HEK293 (cell line): Measurements from ENCODE around the gene DEFB121.

Experiments used
- CTCF ChIA-PET: fragments of 350-600 bp; formaldehyde crosslinking; extraction: SDS; loops from one replicate; lab custom pipeline; 2021; ENCODE audit warnings: antibody characterized with exemption; lab: Yijun Ruan, JAX
- POLR2A ChIA-PET: fragments of 300-600 bp; formaldehyde crosslinking; extraction: SDS; loops from one replicate; lab custom pipeline; 2020; ENCODE audit warnings: antibody characterized with exemption, inconsistent platforms; lab: Yijun Ruan, JAX
- H3K27ac ChIP-seq: fragments of 200-500 bp; sonication (Bioruptor generic); 2 replicates; pipeline ENCODE4 v1.5.1; 2014; ENCODE audit warnings: low read depth, low read length, control low read depth, inconsistent platforms; ENCODE audit errors: extremely low read depth
- H3K36me3 ChIP-seq, 2 experiments: fragments of 200-500 bp in 1 of 2; sonication (Bioruptor generic) in 1 of 2; 1 replicate in 1 of 2; 2 replicates in 1 of 2; pipeline ENCODE4 v1.5.1; 2014 to 2017; ENCODE audit warnings: inconsistent platforms in 2 of 2, low read length in 2 of 2; ENCODE audit not compliant: control insufficient read depth in 2 of 2, insufficient read depth in 1 of 2
- H3K4me1 ChIP-seq: fragments of 200-500 bp; sonication (Bioruptor generic); 2 replicates; pipeline ENCODE4 v1.5.1; 2014; ENCODE audit warnings: mild to moderate bottlenecking, low read length, inconsistent platforms; ENCODE audit not compliant: control insufficient read depth, insufficient read depth
- H3K4me3 ChIP-seq: 2 replicates; pipeline ENCODE4 v1.5.1; 2011; ENCODE audit warnings: low read depth, mild to moderate bottlenecking, control low read depth, low read length, moderate library complexity
- H3K9me3 ChIP-seq: fragments of 200-500 bp; sonication (Bioruptor generic); 2 replicates; pipeline ENCODE4 v1.5.1; 2014; ENCODE audit warnings: low read depth, low read length, inconsistent platforms; ENCODE audit not compliant: control insufficient read depth, insufficient read depth
- GFI1B ChIP-seq: fragments of 450-650 bp; formaldehyde crosslinking; IDR thresholded peaks from 2 replicates; pipeline ENCODE4 v1.5.1; 2016; ENCODE audit warnings: missing biosample characterization, missing genetic modification characterization
- HOXA7 ChIP-seq: sonication (generic); formaldehyde crosslinking; IDR thresholded peaks from 2 replicates; pipeline ENCODE4 v1.8.1; 2022; ENCODE audit warnings: missing genetic modification reagents, borderline replicate concordance
- KLF1 ChIP-seq: fragments of 450-650 bp; formaldehyde crosslinking; IDR thresholded peaks from 2 replicates; pipeline ENCODE4 v1.5.1; 2016; ENCODE audit warnings: missing biosample characterization, missing genetic modification characterization
- ZBTB17 ChIP-seq: fragments of 450-650 bp; formaldehyde crosslinking; IDR thresholded peaks from 2 replicates; pipeline ENCODE4 v1.5.1; 2016; ENCODE audit warnings: missing biosample characterization, missing genetic modification characterization
- ZBTB21 ChIP-seq: fragments of 450-650 bp; formaldehyde crosslinking; IDR thresholded peaks from 2 replicates; pipeline ENCODE4 v1.5.1; 2017; ENCODE audit warnings: missing biosample characterization, missing genetic modification characterization
- ZBTB48 ChIP-seq: fragments of 450-650 bp; formaldehyde crosslinking; IDR thresholded peaks from 2 replicates; pipeline ENCODE4 v1.5.1; 2016; ENCODE audit warnings: missing biosample characterization, missing genetic modification characterization
- ZBTB7A ChIP-seq: fragments of 450-650 bp; formaldehyde crosslinking; IDR thresholded peaks from 2 replicates; pipeline ENCODE4 v1.5.1; 2016; ENCODE audit warnings: low read depth, missing biosample characterization, missing genetic modification characterization
- ZNF10 ChIP-seq: fragments of 450-650 bp; formaldehyde crosslinking; IDR thresholded peaks from 2 replicates; pipeline ENCODE4 v1.5.1; 2017; ENCODE audit warnings: missing biosample characterization, missing genetic modification characterization
- ZNF133 ChIP-seq: fragments of 450-650 bp; formaldehyde crosslinking; IDR thresholded peaks from 2 replicates; pipeline ENCODE4 v1.5.1; 2016; ENCODE audit warnings: missing biosample characterization, missing genetic modification characterization
- ZNF138 ChIP-seq: fragments of 450-650 bp; formaldehyde crosslinking; IDR thresholded peaks from 2 replicates; pipeline ENCODE4 v1.5.1; 2016; ENCODE audit warnings: missing biosample characterization, missing genetic modification characterization, borderline replicate concordance
- ZNF223 ChIP-seq: fragments of 450-650 bp; formaldehyde crosslinking; IDR thresholded peaks from 2 replicates; pipeline ENCODE4 v1.5.1; 2016; ENCODE audit warnings: missing biosample characterization, missing genetic modification characterization
- ZNF292 ChIP-seq: fragments of 450-650 bp; formaldehyde crosslinking; IDR thresholded peaks from 2 replicates; pipeline ENCODE4 v1.5.1; 2016; ENCODE audit warnings: low read depth, missing biosample characterization, missing genetic modification characterization, borderline replicate concordance
- ZNF302 ChIP-seq: fragments of 450-650 bp; formaldehyde crosslinking; IDR thresholded peaks from 2 replicates; pipeline ENCODE4 v1.5.1; 2016; ENCODE audit warnings: missing biosample characterization, missing genetic modification characterization, low read depth
- ZNF37A ChIP-seq: fragments of 450-650 bp; IDR thresholded peaks from 2 replicates; pipeline ENCODE4 v1.5.1; 2018; ENCODE audit warnings: missing biosample characterization, missing genetic modification characterization
- ZNF555 ChIP-seq: fragments of 450-650 bp; formaldehyde crosslinking; conservative IDR thresholded peaks from 2 replicates; pipeline ENCODE4 v1.5.1; 2017; ENCODE audit warnings: missing biosample characterization, mild to moderate bottlenecking, missing genetic modification characterization, inconsistent platforms
- ZNF600 ChIP-seq: fragments of 450-650 bp; formaldehyde crosslinking; IDR thresholded peaks from 2 replicates; pipeline ENCODE4 v1.5.1; 2016; ENCODE audit warnings: missing biosample characterization, missing genetic modification characterization
- ZNF629 ChIP-seq: fragments of 450-650 bp; formaldehyde crosslinking; IDR thresholded peaks from 2 replicates; pipeline ENCODE4 v1.5.1; 2017; ENCODE audit warnings: missing biosample characterization, missing genetic modification characterization
- ZNF654 ChIP-seq: fragments of 450-650 bp; formaldehyde crosslinking; IDR thresholded peaks from 2 replicates; pipeline ENCODE4 v1.5.1; 2016; ENCODE audit warnings: low read depth, missing biosample characterization, missing genetic modification characterization
- ZNF677 ChIP-seq: fragments of 450-650 bp; IDR thresholded peaks from 2 replicates; pipeline ENCODE4 v1.5.0; 2018; ENCODE audit warnings: missing biosample characterization, mild to moderate bottlenecking, missing genetic modification characterization, moderate library complexity
- ZNF701 ChIP-seq: fragments of 450-650 bp; formaldehyde crosslinking; IDR thresholded peaks from 2 replicates; pipeline ENCODE4 v1.5.1; 2016; ENCODE audit warnings: missing biosample characterization, missing genetic modification characterization
- ZNF707 ChIP-seq: fragments of 450-650 bp; formaldehyde crosslinking; IDR thresholded peaks from 2 replicates; pipeline ENCODE4 v1.5.1; 2016; ENCODE audit warnings: missing biosample characterization, missing genetic modification characterization
- ZNF76 ChIP-seq: fragments of 450-650 bp; formaldehyde crosslinking; IDR thresholded peaks from 2 replicates; pipeline ENCODE4; 2016; ENCODE audit warnings: low read depth, missing biosample characterization, missing genetic modification characterization, borderline replicate concordance
- ZNF768 ChIP-seq: fragments of 450-650 bp; formaldehyde crosslinking; IDR thresholded peaks from 2 replicates; pipeline ENCODE4 v1.5.1; 2018; ENCODE audit warnings: missing biosample characterization, mild to moderate bottlenecking, missing genetic modification characterization
- ZNF777 ChIP-seq: fragments of 450-650 bp; formaldehyde crosslinking; IDR thresholded peaks from 2 replicates; pipeline ENCODE4 v1.5.1; 2017; ENCODE audit warnings: missing biosample characterization, missing genetic modification characterization, borderline replicate concordance
- TF ChIP-seq, protein P1 (sequence below): fragments of 450-650 bp; formaldehyde crosslinking; IDR thresholded peaks from 2 replicates; pipeline ENCODE4 v1.5.0; 2017; ENCODE audit warnings: missing biosample characterization, missing genetic modification characterization, borderline replicate concordance
- TF ChIP-seq, protein P2 (sequence below): fragments of 450-650 bp; formaldehyde crosslinking; IDR thresholded peaks from 2 replicates; pipeline ENCODE4 v1.5.1; 2016; ENCODE audit warnings: missing biosample characterization, missing genetic modification characterization
- TF ChIP-seq, protein P3 (sequence below): fragments of 450-650 bp; formaldehyde crosslinking; IDR thresholded peaks from 2 replicates; pipeline ENCODE4 v1.5.1; 2016; ENCODE audit warnings: missing biosample characterization, missing genetic modification characterization
- TF ChIP-seq, protein P4 (sequence below): fragments of 450-650 bp; formaldehyde crosslinking; conservative IDR thresholded peaks from 2 replicates; pipeline ENCODE4 v1.5.1; 2016; ENCODE audit warnings: low read depth, missing biosample characterization, missing genetic modification characterization

Gene DEFB121

DNA sequence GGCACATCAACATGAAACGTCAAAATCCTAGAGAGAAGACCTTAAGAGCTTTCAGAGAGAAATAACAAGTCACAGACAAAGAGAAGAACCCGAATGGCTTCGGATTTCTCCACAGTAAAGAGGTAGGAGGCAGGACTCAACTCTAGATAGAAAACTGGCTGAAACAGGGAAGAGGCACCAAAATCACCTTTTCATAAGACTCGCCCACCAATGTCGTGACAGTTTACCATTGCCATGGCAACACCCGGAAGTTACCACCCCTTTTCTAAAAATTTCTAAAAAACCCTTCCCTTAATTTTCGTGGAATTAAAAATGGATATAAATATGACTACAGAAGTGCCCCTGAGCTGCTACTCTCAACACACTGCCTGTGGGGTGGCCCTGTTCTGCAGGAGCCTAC lies 12.3 kb upstream of the DEFB121 start:
- no peak for TF ChIP-seq ZNF138 (tag by site-specific recombination)
- no peak for TF ChIP-seq ZNF629
- no peak for TF ChIP-seq KLF1 (tag by site-specific recombination)
- no peak for TF ChIP-seq ZNF707 (tag by site-specific recombination)
- no peak for TF ChIP-seq ZNF302 (tag by site-specific recombination)
- no peak for TF ChIP-seq ZBTB21 (tag by site-specific recombination)
- TF ChIP-seq ZNF677 (tag by site-specific recombination): no peak
- no peak for TF ChIP-seq ZBTB48 (tag by site-specific recombination)
- TF ChIP-seq ZBTB17 (tag by site-specific recombination): no peak
- TF ChIP-seq, protein P1, sequence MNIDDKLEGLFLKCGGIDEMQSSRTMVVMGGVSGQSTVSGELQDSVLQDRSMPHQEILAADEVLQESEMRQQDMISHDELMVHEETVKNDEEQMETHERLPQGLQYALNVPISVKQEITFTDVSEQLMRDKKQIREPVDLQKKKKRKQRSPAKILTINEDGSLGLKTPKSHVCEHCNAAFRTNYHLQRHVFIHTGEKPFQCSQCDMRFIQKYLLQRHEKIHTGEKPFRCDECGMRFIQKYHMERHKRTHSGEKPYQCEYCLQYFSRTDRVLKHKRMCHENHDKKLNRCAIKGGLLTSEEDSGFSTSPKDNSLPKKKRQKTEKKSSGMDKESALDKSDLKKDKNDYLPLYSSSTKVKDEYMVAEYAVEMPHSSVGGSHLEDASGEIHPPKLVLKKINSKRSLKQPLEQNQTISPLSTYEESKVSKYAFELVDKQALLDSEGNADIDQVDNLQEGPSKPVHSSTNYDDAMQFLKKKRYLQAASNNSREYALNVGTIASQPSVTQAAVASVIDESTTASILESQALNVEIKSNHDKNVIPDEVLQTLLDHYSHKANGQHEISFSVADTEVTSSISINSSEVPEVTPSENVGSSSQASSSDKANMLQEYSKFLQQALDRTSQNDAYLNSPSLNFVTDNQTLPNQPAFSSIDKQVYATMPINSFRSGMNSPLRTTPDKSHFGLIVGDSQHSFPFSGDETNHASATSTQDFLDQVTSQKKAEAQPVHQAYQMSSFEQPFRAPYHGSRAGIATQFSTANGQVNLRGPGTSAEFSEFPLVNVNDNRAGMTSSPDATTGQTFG (tag by site-specific recombination): no peak
- no peak for TF ChIP-seq ZNF600 (tag by site-specific recombination)
- TF ChIP-seq ZBTB7A (tag by site-specific recombination): no peak
- TF ChIP-seq ZNF777: no peak
- no peak for TF ChIP-seq ZNF701 (tag by site-specific recombination)
- no peak for TF ChIP-seq ZNF37A
- TF ChIP-seq, protein P2, sequence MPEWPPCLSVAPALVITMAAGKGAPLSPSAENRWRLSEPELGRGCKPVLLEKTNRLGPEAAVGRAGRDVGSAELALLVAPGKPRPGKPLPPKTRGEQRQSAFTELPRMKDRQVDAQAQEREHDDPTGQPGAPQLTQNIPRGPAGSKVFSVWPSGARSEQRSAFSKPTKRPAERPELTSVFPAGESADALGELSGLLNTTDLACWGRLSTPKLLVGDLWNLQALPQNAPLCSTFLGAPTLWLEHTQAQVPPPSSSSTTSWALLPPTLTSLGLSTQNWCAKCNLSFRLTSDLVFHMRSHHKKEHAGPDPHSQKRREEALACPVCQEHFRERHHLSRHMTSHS (tag by site-specific recombination): no peak
- TF ChIP-seq HOXA7 (CRISPR knock-in tag): no peak
- TF ChIP-seq, protein P3, sequence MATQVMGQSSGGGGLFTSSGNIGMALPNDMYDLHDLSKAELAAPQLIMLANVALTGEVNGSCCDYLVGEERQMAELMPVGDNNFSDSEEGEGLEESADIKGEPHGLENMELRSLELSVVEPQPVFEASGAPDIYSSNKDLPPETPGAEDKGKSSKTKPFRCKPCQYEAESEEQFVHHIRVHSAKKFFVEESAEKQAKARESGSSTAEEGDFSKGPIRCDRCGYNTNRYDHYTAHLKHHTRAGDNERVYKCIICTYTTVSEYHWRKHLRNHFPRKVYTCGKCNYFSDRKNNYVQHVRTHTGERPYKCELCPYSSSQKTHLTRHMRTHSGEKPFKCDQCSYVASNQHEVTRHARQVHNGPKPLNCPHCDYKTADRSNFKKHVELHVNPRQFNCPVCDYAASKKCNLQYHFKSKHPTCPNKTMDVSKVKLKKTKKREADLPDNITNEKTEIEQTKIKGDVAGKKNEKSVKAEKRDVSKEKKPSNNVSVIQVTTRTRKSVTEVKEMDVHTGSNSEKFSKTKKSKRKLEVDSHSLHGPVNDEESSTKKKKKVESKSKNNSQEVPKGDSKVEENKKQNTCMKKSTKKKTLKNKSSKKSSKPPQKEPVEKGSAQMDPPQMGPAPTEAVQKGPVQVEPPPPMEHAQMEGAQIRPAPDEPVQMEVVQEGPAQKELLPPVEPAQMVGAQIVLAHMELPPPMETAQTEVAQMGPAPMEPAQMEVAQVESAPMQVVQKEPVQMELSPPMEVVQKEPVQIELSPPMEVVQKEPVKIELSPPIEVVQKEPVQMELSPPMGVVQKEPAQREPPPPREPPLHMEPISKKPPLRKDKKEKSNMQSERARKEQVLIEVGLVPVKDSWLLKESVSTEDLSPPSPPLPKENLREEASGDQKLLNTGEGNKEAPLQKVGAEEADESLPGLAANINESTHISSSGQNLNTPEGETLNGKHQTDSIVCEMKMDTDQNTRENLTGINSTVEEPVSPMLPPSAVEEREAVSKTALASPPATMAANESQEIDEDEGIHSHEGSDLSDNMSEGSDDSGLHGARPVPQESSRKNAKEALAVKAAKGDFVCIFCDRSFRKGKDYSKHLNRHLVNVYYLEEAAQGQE (tag by site-specific recombination): no peak
- no peak for TF ChIP-seq GFI1B (tag by site-specific recombination)
- TF ChIP-seq ZNF768 (tag by site-specific recombination): no peak
- TF ChIP-seq, all 188 proteins: peak for 0
- no peaks in the 10 kb centered on the region for H3K4me1 ChIP-seq
- H3K27ac ChIP-seq: no peak overlapping the region
- H3K4me3 ChIP-seq: no peak overlapping the region
- no peaks in the 10 kb centered on the region for H3K36me3 ChIP-seq
- CTCF ChIA-PET: interaction anchor here (0.7 to 1.5 kb wide), 3 partner anchors 11 to 85 kb away, joined by 3 to 8 read pairs (median 8); no protein-coding TSS in a partner anchor
- no peaks in the 10 kb centered on the region for H3K9me3 ChIP-seq
- POLR2A ChIA-PET: no interaction called here

DNA sequence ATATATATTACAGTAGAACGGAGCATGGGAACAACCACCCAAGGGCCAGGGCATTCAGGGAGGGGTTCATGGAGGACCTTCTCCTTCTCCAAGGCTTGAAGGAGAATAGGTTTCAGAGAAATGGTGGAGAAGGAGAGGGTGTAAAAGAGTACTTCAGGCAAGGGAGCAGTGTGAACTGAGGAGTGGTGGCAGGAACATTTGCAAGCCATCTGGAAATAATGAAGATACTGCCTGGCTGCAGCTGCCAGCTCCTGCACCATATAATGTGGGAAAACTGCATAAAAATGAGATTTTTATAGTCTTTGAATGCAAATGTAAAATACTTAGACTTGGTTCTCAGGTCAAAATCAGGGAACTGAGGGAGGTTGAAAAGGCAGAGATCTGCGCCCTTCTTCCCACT lies 9.6 kb upstream of the DEFB121 start:
- no peak overlapping the region for H3K4me3 ChIP-seq
- H3K4me1 ChIP-seq: no peaks in the 10 kb centered on the region
- ChIA-PET POLR2A (no interaction called here), CTCF (no interaction called here)
- H3K36me3 ChIP-seq: no peaks in the 10 kb centered on the region
- H3K9me3 ChIP-seq: no peaks in the 10 kb centered on the region
- no peak overlapping the region for H3K27ac ChIP-seq
- no peak for TF ChIP-seq ZNF777
- TF ChIP-seq, protein P4, sequence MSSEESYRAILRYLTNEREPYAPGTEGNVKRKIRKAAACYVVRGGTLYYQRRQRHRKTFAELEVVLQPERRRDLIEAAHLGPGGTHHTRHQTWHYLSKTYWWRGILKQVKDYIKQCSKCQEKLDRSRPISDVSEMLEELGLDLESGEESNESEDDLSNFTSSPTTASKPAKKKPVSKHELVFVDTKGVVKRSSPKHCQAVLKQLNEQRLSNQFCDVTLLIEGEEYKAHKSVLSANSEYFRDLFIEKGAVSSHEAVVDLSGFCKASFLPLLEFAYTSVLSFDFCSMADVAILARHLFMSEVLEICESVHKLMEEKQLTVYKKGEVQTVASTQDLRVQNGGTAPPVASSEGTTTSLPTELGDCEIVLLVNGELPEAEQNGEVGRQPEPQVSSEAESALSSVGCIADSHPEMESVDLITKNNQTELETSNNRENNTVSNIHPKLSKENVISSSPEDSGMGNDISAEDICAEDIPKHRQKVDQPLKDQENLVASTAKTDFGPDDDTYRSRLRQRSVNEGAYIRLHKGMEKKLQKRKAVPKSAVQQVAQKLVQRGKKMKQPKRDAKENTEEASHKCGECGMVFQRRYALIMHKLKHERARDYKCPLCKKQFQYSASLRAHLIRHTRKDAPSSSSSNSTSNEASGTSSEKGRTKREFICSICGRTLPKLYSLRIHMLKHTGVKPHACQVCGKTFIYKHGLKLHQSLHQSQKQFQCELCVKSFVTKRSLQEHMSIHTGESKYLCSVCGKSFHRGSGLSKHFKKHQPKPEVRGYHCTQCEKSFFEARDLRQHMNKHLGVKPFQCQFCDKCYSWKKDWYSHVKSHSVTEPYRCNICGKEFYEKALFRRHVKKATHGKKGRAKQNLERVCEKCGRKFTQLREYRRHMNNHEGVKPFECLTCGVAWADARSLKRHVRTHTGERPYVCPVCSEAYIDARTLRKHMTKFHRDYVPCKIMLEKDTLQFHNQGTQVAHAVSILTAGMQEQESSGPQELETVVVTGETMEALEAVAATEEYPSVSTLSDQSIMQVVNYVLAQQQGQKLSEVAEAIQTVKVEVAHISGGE (tag by site-specific recombination): no peak
- no peak for TF ChIP-seq ZNF133
- TF ChIP-seq ZNF223: no peak
- TF ChIP-seq ZNF292: no peak
- no peak for TF ChIP-seq ZNF654 (tag by site-specific recombination)
- no peak for TF ChIP-seq ZNF138 (tag by site-specific recombination)
- TF ChIP-seq ZNF555 (tag by site-specific recombination): no peak
- no peak for TF ChIP-seq ZNF76
- TF ChIP-seq ZNF10 (tag by site-specific recombination): no peak
